Muscle of back (tissue), 11 donors: Measurements from ENCODE around the gene DDX54. TPM values are rescaled to one million over a fixed set of nuclear protein-coding genes. Genes with fewer than 3 reads are reported as not detected.

Source experiments
- DNase-seq, 3 donors: peaks; one replicate each; pipeline versions ENCODE4 v3.0.0 to v3.0.0-alpha.2; 2013
- polyA plus RNA-seq, 10 donors: library from polyadenylated mRNA; unstranded; fragments of 120-200 nt; gene quantifications; one replicate each; pipeline ENCODE4 v1.2.1, GENCODE V29; 2013; ENCODE audit not compliant: insufficient read length in 10 of 10

Gene DDX54
- polyA plus RNA-seq, 10 donors: 41.8 to 75.7 (median 51.7) TPM

GRCh38 chr12:113196582-113196981 lies 11.3 kb upstream of the DDX54 start:
- DNase-seq: no peak

- no peak for DNase-seq
Observed at GRCh38 chr12:113195598-113195997, 10.3 kb upstream of the DDX54 start.

- DNase-seq: no peak
Observed at GRCh38 chr12:113194971-113195391, 9.7 kb upstream of the DDX54 start.

GRCh38 chr12:113191227-113191626 lies 5.9 kb upstream of the DDX54 start:
- no peak for DNase-seq

- no peak for DNase-seq
Observed at GRCh38 chr12:113190761-113191160, 5.5 kb upstream of the DDX54 start.

GRCh38 chr12:113189361-113189760 lies 4.1 kb upstream of the DDX54 start:
- no peak for DNase-seq

GRCh38 chr12:113186666-113187325 lies 1.5 kb upstream of the DDX54 start:
- no peak for DNase-seq

- no peak for DNase-seq
Observed at GRCh38 chr12:113186033-113186365, 721 bp upstream of the DDX54 start.

- peak; percentile 90 to 98 (median 94) for DNase-seq
Observed at GRCh38 chr12:113184900-113185179, 438 bp downstream of the DDX54 start.

GRCh38 chr12:113184098-113184899 lies 979 bp downstream of the DDX54 start:
- DNase-seq: no peak

- no peak for DNase-seq
Observed at GRCh38 chr12:113183030-113183589, 2.2 kb downstream of the DDX54 start.

- no peak for DNase-seq
Observed at GRCh38 chr12:113181975-113182374, 3.3 kb downstream of the DDX54 start.

GRCh38 chr12:113180333-113180732 lies 4.9 kb downstream of the DDX54 start:
- no peak for DNase-seq

GRCh38 chr12:113179023-113179422 lies 6.3 kb downstream of the DDX54 start:
- no peak for DNase-seq

GRCh38 chr12:113174461-113175384 lies 10.6 kb downstream of the DDX54 start:
- peak; percentile 40 to 76 (median 70) for DNase-seq

GRCh38 chr12:113173081-113173698 lies 12.1 kb downstream of the DDX54 start:
- no peak for DNase-seq

GRCh38 chr12:113172185-113172584 lies 13.1 kb downstream of the DDX54 start:
- no peak for DNase-seq

GRCh38 chr12:113171543-113171942 lies 13.7 kb downstream of the DDX54 start:
- DNase-seq: no peak

- DNase-seq: no peak
Observed at GRCh38 chr12:113170926-113171325, 14.4 kb downstream of the DDX54 start.

- no peak for DNase-seq
Observed at GRCh38 chr12:113170457-113170856, 14.8 kb downstream of the DDX54 start.

- DNase-seq: no peak
Observed at GRCh38 chr12:113169697-113170096, 15.6 kb downstream of the DDX54 start.

GRCh38 chr12:113167868-113168267 lies 17.4 kb downstream of the DDX54 start:
- DNase-seq: no peak
